Measurements from ENCODE around the gene UAP1.

- TF ChIP-seq, protein P1, sequence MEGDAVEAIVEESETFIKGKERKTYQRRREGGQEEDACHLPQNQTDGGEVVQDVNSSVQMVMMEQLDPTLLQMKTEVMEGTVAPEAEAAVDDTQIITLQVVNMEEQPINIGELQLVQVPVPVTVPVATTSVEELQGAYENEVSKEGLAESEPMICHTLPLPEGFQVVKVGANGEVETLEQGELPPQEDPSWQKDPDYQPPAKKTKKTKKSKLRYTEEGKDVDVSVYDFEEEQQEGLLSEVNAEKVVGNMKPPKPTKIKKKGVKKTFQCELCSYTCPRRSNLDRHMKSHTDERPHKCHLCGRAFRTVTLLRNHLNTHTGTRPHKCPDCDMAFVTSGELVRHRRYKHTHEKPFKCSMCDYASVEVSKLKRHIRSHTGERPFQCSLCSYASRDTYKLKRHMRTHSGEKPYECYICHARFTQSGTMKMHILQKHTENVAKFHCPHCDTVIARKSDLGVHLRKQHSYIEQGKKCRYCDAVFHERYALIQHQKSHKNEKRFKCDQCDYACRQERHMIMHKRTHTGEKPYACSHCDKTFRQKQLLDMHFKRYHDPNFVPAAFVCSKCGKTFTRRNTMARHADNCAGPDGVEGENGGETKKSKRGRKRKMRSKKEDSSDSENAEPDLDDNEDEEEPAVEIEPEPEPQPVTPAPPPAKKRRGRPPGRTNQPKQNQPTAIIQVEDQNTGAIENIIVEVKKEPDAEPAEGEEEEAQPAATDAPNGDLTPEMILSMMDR (IDR thresholded peaks at IDR 0.05) = no peak
- TF ChIP-seq POLR2A (IDR thresholded peaks at IDR 0.05) = no peak
These were observed 3.3 kb downstream of the UAP1 start for GRCh38 chr1:162564762-162565218.

All from body of pancreas (tissue), 4 donors.